ENCODE measurements around the gene BRD9. TPM values are rescaled to one million over a fixed set of nuclear protein-coding genes. Genes with fewer than 3 reads are reported as not detected.

BRD9 gene
- total RNA-seq, 2 donors from 2014 or later = 58.2 to 67.9 TPM

DNA sequence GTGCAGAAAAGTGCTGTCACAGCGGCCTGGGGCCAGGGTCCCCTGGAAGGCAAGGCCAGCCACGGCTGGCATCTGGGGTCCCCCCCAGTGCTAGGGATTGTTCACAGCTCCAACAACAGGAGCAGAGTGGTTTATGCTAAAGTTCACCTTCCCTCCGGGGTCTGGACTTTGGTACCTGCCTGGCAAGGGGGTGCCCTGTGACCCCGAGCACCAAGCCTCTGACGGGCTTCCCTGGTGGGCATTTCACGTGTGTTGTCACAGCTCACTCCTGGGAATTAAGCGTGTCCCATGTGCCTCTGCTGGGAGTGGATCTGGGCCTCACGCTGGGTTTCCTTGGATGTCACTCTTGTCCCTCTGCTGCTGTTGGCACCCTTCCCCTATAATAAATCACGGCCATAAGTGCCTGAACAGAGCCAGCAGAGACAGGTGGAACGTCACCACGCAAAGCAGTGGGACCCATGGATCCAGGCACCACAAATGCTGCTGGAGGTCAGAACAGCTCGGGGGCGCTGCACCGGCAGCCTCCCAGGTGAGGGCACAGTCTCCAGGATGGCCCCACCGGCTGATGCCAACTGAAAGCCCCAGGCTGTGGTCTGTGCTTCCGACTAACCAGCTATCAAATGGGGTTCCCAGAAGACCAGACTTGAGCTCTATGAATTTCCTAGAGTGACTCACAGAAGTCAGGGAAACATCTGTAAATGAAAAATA, 24.0 kb downstream of the BRD9 start:
- Histone ChIP-seq H3K9me3 (ENCODE audit: control insufficient read depth, low read length) (no peaks in the 10 kb centered on the region), H3K27ac (ENCODE audit: low read depth, low read length) (no peak overlapping the region), H3K36me3 (ENCODE audit: control insufficient read depth, insufficient read depth, low read length) (peaks cover 92% of the 10 kb centered on the region), H3K4me3 (ENCODE audit: low read length) (no peak overlapping the region), H3K27me3 (ENCODE audit: control insufficient read depth, insufficient read depth, low read length, poor library complexity, severe bottlenecking) (no peaks in the 10 kb centered on the region), H3K9ac (ENCODE audit: extremely low read depth, low read length, poor library complexity, severe bottlenecking) (no peak overlapping the region), H3K4me1 (ENCODE audit: control insufficient read depth, insufficient read depth, low read length) (peaks cover 9% of the 10 kb centered on the region)
- no peak for DNase-seq
- Mint-ChIP-seq H3K9me3 (no peaks in the 10 kb centered on the region), H3K4me3 (no peak overlapping the region), H3K27ac (no peak overlapping the region), H3K36me3 (ENCODE audit: low read depth) (peaks cover 76% of the 10 kb centered on the region), H3K4me1 (no peaks in the 10 kb centered on the region), H3K27me3 (ENCODE audit: insufficient read depth) (no peaks in the 10 kb centered on the region)
- 96 to 97% methylated on average over 14 to 16 of the region's 16 CpGs for WGBS, 2 experiments (ENCODE audit: insufficient coverage in 1 of 2, insufficient read length in 1 of 2)
- TF ChIP-seq, protein P1, sequence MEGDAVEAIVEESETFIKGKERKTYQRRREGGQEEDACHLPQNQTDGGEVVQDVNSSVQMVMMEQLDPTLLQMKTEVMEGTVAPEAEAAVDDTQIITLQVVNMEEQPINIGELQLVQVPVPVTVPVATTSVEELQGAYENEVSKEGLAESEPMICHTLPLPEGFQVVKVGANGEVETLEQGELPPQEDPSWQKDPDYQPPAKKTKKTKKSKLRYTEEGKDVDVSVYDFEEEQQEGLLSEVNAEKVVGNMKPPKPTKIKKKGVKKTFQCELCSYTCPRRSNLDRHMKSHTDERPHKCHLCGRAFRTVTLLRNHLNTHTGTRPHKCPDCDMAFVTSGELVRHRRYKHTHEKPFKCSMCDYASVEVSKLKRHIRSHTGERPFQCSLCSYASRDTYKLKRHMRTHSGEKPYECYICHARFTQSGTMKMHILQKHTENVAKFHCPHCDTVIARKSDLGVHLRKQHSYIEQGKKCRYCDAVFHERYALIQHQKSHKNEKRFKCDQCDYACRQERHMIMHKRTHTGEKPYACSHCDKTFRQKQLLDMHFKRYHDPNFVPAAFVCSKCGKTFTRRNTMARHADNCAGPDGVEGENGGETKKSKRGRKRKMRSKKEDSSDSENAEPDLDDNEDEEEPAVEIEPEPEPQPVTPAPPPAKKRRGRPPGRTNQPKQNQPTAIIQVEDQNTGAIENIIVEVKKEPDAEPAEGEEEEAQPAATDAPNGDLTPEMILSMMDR (conservative IDR thresholded peaks at IDR 0.05) = no peak

DNA sequence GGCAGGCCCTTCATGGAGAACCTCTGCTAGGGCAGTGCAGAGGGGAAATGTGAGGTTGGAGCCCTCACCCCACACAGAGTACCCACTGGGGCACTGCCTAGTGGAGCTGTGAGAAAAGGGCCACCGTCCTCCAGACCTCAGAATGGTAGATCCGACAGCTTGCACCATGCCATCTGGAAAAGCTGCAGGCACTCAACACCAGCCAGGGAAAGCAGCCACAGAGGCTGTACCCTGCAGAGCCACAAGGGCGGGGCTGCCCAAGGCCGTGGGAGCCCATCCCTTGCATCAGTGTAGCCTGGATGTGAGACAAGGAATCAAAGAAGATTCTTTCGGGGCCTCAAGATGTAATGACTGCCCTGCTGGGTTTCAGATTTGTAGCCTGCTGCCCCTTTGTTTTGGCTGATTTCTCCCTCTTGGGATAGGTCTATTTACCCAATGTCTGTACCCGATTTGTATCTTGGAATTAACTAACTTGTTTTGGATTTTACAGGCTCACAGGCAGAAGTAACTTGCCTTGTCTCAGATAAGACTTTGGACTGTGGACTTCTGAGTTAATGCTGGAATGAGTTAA, 25.2 kb downstream of the BRD9 start:
- Mint-ChIP-seq H3K4me3 (no peak overlapping the region), H3K36me3 (ENCODE audit: low read depth) (peaks cover 74% of the 10 kb centered on the region), H3K27ac (no peak overlapping the region), H3K27me3 (ENCODE audit: insufficient read depth) (no peaks in the 10 kb centered on the region), H3K4me1 (no peaks in the 10 kb centered on the region), H3K9me3 (no peaks in the 10 kb centered on the region)
- 92 to 96% methylated on average over 3 to 6 of the region's 6 CpGs for WGBS, 2 experiments (ENCODE audit: insufficient coverage in 1 of 2, insufficient read length in 1 of 2)
- Histone ChIP-seq H3K9ac (ENCODE audit: extremely low read depth, low read length, poor library complexity, severe bottlenecking) (no peak overlapping the region), H3K27ac (ENCODE audit: low read depth, low read length) (no peak overlapping the region), H3K4me1 (ENCODE audit: control insufficient read depth, insufficient read depth, low read length) (peaks cover 1% of the 10 kb centered on the region), H3K9me3 (ENCODE audit: control insufficient read depth, low read length) (no peaks in the 10 kb centered on the region), H3K36me3 (ENCODE audit: control insufficient read depth, insufficient read depth, low read length) (peaks cover 94% of the 10 kb centered on the region), H3K4me3 (ENCODE audit: low read length) (no peak overlapping the region), H3K27me3 (ENCODE audit: control insufficient read depth, insufficient read depth, low read length, poor library complexity, severe bottlenecking) (no peaks in the 10 kb centered on the region)
- TF ChIP-seq, protein P1 (conservative IDR thresholded peaks at IDR 0.05) = peak; percentile 46
- DNase-seq = no peak

DNA sequence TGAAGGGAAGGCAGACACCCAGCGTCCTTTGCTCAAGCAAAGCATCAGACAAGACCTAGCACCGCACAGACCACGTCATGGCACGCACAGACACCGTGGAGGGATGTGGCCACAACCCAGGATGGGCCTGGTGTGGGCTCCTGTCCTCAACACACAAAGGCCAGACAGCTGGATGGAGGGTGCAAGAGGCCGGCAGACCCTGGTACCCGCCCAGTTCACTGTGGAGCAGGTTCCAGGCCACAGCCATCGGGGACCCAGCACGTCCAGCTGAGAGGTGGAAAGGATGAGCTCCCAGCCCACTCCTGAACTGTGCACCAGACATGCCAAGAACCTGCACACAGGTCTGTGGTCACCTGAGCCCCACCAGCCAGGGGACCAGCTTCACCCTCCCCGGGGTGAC, 26.8 kb downstream of the BRD9 start:
- TF ChIP-seq, protein P1 (conservative IDR thresholded peaks at IDR 0.05) = no peak
- Histone ChIP-seq H3K9me3 (ENCODE audit: control insufficient read depth, low read length) (no peaks in the 10 kb centered on the region), H3K9ac (ENCODE audit: extremely low read depth, low read length, poor library complexity, severe bottlenecking) (no peak overlapping the region), H3K36me3 (ENCODE audit: control insufficient read depth, insufficient read depth, low read length) (peaks cover 83% of the 10 kb centered on the region), H3K4me1 (ENCODE audit: control insufficient read depth, insufficient read depth, low read length) (no peaks in the 10 kb centered on the region), H3K27ac (ENCODE audit: low read depth, low read length) (no peak overlapping the region), H3K4me3 (ENCODE audit: low read length) (no peak overlapping the region), H3K27me3 (ENCODE audit: control insufficient read depth, insufficient read depth, low read length, poor library complexity, severe bottlenecking) (no peaks in the 10 kb centered on the region)
- no peak for DNase-seq
- Mint-ChIP-seq H3K9me3 (no peaks in the 10 kb centered on the region), H3K4me3 (no peak overlapping the region), H3K36me3 (ENCODE audit: low read depth) (peaks cover 61% of the 10 kb centered on the region), H3K27me3 (ENCODE audit: insufficient read depth) (no peaks in the 10 kb centered on the region), H3K27ac (peak overlapping the region; percentile 64), H3K4me1 (no peaks in the 10 kb centered on the region)
- WGBS, 2 experiments (ENCODE audit: insufficient coverage in 1 of 2, insufficient read length in 1 of 2) = 96% methylated on average over 9 to 10 of the region's 10 CpGs
